Measurements from ENCODE around the gene IGSF6.

DNA sequence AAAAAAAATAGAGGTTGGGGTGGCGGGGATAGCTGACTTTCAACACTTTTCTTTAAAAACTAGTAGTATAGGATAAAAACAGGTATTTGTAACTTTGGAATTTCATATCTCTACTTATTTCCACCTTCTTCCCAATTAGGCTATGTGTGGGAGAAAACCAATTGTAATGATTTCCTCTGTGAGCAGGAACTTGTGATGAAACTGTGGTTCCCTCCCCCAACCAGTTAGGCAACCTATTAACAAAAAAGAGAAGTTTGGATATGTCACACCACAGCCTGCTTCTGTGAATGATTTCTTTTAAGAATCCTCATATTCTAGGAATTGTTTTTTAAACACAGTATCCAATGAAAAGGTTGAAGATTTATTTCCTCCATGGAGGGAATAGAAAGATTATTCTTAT is 1.9 kb downstream of the IGSF6 start:
- TF ChIP-seq, protein P1, sequence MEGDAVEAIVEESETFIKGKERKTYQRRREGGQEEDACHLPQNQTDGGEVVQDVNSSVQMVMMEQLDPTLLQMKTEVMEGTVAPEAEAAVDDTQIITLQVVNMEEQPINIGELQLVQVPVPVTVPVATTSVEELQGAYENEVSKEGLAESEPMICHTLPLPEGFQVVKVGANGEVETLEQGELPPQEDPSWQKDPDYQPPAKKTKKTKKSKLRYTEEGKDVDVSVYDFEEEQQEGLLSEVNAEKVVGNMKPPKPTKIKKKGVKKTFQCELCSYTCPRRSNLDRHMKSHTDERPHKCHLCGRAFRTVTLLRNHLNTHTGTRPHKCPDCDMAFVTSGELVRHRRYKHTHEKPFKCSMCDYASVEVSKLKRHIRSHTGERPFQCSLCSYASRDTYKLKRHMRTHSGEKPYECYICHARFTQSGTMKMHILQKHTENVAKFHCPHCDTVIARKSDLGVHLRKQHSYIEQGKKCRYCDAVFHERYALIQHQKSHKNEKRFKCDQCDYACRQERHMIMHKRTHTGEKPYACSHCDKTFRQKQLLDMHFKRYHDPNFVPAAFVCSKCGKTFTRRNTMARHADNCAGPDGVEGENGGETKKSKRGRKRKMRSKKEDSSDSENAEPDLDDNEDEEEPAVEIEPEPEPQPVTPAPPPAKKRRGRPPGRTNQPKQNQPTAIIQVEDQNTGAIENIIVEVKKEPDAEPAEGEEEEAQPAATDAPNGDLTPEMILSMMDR (IDR thresholded peaks at IDR 0.05): no peak
- TF ChIP-seq EP300 (IDR thresholded peaks at IDR 0.05) (no peak), POLR2A (IDR thresholded peaks at IDR 0.05) (no peak)
